ENCODE data around the gene MAPT.
A peak's percentile ranks its signal among the peaks of the same experiment; 100 is the strongest.
"Not testable (repeated sequence)": the region's sequence is repeated elsewhere in the genome, so short reads cannot be mapped to it uniquely, and the experiment has no call there.

The MAPT gene

DNA sequence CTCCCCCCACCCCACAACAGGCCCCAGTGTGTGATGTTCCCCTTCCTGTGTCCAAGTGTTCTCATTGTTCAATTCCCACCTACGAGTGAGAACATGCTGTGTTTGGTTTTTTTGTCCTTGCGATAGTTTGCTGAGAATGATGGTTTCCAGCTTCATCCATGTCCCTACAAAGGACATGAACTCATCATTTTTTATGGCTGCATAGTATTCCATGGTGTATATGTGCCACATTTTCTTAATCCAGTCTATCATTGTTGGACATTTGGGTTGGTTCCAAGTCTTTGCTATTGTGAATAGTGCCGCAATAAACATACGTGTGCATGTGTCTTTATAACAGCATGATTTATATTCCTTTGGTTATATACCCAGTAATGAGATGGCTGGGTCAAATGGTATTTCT, 62.4 kb downstream of the MAPT start:
- DNase-seq, result not testable (repeated sequence)

DNA sequence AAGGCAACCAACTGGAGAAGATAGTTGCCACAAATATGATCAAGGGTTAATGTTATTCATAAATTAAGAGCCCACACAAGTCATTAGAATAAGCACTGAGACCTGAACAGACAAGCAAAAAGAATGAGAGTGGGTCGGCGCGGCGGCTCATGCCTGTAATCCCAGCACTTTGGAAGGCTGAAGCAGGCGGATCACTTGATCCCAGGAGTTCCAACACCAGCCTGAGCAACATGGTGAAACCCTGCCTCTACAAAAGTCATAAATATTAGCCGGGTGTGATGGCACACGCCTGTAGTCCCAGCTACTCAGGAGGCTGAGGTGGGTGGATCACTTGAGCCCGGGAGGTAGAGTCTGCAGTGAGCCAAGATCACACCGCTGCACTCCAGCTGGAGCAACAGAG, 64.0 kb downstream of the MAPT start:
- DNase-seq, result no peak

DNA sequence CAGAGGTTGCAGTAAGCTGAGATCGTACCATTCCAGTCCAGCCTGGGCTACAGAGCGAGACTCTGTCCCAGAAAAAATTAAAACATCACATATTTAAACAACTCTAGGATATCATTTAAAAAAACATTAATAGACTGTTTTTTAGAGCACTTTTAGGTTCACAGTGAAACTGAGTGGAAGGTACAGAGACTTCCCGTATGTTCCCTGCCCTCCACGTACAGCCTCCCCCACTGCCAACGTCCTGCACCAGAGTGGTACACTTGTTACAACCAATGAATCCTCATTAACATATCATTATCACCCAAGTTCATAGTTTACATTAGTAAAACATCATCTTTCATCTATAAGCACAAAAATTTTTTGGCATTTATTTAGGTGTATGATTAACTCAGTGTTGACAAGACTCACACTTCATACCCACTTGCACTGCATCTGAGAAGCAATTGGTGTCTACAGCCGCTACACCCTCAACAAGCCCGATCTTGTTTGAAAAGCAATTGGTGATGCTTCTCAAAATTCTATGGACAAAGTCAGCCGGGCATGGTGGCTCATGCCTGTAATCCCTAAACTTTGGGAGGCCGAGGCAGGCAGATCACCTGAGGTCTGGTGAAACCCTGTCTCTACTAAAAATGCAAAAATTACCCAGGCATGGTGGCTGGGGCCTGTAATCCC, 64.8 kb downstream of the MAPT start:
- no peak for DNase-seq

DNA sequence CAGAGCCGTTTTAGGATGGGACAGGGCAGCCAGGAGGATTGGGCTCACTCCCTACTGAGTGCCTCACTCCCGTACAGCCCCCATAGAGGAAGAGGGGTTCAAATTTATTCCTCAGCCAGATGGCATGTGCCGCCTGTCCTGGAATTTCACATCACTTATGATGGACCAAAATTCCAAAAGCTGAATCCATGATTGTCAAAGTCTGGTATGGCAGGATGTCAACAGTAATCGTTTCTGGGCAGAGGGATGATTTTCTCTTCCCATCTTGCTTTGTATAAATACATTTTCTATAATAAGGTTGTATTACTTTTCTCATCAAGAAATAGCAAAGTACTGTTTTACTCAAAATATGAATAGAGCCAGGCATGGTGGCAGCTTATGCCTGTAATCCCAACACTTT, 66.0 kb downstream of the MAPT start:
- DNase-seq, result no peak

DNA sequence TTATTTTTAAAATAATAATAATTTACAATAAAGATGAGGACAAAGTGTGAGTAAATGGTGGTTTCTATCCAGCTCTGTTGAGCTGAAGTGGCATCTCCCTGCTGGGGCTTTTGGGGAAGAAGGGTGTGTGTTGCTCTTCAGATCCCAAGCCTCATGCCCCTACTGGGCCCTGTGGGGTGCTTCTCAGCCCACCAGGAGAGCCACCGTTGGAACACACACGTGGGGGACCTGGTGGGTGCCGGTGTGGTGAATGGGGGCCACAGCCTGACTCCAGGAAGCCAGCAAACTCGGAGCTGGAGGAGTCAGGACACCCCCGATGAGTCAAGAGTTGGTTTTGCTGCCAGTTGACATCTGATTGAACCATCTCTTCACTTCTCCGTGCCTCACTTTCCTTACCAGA, 66.9 kb downstream of the MAPT start:
- DNase-seq, result no peak

DNA sequence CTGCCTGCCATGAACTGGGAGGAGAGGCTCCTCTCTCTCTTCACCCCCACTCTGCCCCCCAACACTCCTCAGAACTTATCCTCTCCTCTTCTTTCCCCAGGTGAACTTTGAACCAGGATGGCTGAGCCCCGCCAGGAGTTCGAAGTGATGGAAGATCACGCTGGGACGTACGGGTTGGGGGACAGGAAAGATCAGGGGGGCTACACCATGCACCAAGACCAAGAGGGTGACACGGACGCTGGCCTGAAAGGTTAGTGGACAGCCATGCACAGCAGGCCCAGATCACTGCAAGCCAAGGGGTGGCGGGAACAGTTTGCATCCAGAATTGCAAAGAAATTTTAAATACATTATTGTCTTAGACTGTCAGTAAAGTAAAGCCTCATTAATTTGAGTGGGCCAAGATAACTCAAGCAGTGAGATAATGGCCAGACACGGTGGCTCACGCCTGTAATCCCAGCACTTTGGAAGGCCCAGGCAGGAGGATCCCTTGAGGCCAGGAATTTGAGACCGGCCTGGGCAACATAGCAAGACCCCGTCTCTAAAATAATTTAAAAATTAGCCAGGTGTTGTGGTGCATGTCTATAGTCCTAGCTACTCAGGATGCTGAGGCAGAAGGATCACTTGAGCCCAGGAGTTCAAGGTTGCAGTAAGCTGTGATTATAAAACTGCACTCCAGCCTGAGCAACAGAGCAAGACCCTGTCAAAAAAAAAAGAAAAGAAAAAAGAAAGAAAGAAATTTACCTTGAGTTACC, 68.0 kb downstream of the MAPT start:
- DNase-seq, result no peak

DNA sequence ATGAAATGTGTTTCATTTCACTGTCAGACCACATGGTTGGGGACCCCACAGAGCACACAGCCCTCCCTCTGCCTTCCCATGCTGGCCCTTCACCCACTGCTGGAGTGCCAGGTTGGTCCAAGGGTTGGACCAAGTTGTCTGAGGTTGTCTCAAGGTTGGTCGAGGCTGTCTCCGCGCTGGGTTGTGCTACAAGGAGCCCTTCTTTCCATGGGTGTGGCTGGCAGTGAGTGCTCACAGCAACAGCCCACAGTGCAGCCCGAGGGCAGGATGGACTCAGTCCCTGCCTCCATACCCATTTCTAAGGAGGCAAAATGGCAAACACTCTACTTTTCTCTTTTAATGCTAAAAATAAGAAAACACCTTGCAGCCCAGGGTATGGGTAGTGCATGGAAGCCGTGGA, 68.9 kb downstream of the MAPT start:
- DNase-seq, result no peak

DNA sequence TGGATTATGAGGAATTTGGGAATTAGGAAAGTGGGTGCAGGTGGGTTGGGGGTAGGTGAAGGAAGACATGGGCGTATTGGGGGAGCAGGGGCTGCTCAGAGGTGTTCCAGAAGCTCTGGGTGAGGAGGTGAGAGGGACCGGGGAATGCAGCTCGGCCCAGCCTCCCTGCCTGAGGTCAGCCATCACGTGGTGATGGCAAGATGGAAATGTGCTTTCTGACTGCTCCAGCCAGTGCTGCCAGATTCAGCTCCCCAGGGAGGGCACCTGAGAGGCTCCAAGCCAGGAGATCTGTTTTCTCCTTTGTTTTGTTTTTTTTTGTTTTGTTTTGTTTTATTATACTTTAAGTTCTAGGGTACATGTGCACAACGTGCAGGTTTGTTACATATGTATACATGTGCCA, 69.5 kb downstream of the MAPT start:
- DNase-seq, result no peak

DNA sequence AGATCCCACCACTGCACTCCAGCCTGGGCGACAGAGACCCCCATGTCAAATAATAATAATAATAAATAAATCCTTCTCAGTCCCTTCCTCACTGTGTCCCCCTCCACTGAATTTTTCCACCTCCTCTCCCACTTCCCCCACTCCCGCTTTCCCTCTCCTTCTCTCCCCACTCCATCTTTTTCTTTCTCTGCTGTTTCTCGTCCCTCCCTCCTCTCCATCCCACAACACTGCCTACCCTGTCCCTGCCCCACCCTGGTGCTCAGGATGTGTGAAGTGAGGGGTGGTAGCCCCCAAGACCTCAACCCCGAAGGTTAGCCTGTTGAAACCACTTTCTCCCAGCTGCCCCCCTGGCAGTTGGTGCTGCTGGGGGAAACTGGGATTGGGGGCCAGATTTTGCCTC, 70.3 kb downstream of the MAPT start:
- no peak for DNase-seq

DNA sequence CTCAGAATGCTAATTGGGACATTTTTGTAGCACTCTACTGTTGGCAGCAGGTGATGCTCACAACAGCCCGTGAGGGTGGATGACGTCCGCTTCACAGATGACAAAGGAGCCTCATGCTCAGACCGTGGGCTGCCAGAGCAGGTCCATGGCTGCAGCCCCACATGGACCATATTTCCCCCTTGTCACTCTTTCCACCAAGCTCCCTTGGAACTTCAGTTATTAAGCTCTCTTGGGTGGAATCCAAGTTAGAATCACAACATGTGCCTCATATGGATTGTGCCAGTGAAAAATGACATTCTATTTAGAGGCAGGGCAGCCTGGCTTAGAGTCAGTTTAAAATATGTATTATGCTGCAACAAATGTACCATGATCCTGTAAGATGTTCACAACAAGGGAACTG, 71.5 kb downstream of the MAPT start:
- DNase-seq, result no peak

DNA sequence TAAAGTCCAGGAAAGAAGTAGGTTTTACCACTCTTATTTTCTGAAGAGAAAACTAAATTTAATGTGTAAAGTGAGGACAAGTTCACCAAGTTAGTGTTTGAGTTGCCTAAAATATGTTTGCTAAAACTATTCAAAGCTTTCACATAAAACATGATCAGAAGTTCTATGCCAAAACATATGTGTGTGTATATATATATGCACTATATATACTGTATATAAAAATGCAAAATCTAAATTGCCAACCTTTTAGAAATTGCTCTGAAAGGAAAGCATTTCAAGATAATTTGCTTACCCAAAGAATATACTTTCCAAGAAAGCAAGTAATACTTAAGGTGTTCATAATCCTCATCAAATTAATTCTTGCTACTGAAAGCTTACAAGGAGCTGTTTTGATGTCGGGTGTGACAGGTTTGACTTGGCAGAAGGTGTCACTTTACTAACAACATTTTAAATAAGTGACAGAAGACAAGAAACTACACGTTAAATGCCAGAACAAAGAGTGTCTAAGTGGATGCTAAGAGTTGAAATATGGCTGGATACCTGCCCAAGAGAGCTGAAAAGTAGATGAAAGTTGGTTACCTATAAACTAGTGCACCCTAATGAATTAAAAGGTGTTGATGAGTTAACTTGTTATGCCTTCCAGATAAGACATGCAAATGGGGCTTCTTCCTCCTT, 72.4 kb downstream of the MAPT start:
- DNase-seq, result no peak

DNA sequence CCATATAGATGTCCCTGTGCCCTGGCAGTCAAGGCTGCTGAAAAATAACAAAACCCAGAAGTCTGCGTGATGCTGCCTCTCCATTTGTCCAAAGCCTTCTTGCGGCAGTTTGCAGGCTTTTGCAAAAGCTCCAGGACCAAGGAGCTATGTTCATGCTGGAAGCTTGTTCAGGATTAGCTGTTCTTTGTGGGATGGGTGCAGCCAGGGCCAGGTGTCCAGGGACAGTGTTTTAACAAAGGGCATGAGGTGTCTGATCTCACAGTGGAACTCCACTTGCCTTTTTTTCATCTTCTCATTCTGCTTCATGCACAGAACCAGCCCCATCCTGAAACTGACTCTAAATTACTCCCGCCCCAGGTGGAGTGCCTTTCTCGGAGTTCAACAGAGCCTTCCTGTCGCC, 73.0 kb downstream of the MAPT start:
- no peak for DNase-seq

DNA sequence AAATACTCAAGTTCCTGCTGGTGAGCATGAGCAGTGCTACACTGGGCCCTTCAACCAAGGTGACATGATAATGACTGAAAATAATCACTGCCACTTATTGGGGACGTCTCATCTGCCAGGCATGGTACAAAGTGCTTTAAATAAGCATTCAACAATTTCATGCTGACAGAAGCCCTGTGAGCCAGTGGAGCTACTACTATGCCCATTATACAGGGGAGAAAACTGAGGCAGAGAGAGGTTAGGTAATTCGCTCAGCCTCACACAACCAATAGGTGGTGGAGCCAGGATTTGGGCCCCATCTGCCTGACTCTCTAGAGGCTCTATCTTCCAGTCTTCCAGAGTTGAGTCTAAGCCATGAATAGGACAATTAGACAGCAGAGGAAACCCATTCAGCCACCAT, 74.4 kb downstream of the MAPT start:
- DNase-seq, result no peak

DNA sequence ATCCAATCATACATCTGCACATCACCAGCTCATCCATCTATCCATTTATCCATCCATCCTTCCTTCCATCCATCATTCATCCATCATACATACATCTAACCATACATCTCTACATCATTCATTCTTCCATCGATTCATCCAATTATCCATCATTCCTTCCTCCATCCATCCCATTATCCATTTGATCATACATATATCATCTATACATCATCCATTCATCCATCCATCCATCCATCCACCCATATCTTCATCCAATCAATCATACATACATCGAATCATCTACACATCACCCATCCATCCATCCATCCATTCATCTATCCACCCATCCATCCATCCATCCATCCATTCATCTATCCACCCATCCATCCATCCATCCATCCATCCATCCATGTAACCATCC, 75.4 kb downstream of the MAPT start:
- DNase-seq, result no peak

DNA sequence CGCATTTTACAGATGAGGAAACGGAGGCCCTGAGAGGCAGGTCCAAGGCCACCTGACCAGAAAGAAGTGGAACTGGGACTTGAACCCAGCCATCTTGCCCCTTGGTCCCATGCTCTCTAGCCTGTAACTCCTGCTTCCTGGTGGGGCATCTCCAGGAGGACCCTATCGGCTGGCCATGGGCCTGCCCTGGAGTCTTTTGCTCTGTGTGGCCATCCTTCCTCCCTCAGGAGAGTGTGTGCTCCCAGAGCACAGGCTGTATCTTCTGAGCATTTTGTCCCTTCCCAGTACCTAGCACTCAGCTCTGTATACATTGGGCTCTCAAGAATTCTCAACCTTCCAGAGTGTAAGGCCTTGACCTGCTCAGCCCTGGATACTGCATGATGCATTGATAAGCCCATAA, 76.3 kb downstream of the MAPT start:
- DNase-seq, result no peak

DNA sequence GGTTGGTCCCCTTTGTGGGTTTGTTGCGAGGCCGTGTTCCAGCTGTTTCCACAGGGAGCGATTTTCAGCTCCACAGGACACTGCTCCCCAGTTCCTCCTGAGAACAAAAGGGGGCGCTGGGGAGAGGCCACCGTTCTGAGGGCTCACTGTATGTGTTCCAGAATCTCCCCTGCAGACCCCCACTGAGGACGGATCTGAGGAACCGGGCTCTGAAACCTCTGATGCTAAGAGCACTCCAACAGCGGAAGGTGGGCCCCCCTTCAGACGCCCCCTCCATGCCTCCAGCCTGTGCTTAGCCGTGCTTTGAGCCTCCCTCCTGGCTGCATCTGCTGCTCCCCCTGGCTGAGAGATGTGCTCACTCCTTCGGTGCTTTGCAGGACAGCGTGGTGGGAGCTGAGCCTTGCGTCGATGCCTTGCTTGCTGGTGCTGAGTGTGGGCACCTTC, 77.4 kb downstream of the MAPT start:
- no peak for DNase-seq

DNA sequence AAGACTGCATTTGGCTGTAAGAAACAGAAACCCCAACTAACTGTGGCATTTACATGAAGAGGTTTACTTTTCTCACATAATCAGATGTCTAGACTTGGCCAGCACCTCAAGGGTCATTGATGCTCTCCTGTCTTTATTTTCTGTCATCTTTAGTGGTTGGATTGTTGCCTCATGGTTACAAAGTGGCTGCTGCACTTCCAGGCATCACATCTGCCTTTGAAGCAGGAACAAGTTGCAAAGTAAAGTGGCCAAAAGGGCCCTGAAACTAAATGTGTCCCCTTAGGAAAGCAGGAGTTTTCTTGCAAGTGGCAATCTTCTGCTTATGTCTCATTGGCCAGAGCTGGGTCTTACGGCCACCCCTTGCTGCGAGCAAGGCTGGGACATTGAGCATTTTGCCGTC, 78.2 kb downstream of the MAPT start:
- no peak for DNase-seq

DNA sequence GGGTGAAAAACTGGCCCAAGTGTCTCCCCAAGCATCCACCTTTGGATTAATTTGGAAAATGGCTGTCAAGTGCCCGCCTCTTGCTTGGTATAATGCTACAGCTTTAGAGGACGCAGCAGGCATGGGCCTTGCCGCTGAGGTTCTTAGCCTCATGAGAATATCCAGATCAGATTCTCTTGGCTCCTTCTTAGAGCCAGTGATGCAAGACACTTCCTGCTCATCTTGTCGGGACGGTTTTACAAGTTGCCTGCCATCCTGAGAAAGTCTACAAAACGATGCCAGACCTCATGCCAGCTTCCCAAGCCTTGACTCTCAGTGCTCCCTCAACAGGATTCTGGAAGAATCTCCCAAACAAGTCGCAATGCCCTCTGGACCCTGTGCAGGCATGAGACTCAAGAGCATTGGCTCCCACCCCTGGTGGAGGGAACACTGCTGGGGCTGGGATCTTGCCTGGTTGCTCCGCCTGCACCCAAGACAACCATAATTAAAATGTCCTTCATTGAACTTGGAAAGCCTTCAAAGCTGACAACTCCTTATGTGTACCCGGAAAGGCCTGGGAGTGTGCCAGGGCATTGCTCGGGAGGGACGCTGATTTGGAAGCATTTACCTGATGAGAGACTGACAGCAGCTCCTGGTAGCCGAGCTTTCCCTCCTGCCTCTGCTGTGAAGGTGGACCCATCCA, 78.9 kb downstream of the MAPT start:
- peak; percentile 26 for DNase-seq

DNA sequence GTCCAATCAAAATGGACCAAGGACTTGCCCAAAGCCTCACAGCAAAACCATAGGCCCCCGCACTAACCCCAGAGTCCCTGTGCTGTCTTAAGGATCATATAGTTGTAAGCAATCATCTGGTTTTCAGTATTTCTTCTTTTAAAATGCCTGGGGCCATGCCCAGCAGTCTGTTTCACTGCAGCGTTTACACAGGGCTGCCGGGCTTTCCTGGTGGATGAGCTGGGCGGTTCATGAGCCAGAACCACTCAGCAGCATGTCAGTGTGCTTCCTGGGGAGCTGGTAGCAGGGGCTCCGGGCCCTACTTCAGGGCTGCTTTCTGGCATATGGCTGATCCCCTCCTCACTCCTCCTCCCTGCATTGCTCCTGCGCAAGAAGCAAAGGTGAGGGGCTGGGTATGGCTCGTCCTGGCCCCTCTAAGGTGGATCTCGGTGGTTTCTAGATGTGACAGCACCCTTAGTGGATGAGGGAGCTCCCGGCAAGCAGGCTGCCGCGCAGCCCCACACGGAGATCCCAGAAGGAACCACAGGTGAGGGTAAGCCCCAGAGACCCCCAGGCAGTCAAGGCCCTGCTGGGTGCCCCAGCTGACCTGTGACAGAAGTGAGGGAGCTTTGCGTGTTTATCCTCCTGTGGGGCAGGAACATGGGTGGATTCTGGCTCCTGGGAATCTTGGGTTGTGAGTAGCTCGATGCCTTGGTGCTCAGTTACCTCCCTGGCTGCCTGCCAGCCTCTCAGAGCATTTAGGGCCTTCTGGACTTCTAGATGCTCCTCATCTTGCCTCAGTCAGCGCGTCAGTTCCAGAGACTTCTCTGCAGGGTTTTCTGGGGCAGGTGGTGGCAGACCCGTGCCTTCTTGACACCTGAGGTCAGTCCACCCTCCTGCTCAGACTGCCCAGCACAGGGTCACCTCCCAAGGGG, 79.8 kb downstream of the MAPT start:
- peak; percentile 52 for DNase-seq

DNA sequence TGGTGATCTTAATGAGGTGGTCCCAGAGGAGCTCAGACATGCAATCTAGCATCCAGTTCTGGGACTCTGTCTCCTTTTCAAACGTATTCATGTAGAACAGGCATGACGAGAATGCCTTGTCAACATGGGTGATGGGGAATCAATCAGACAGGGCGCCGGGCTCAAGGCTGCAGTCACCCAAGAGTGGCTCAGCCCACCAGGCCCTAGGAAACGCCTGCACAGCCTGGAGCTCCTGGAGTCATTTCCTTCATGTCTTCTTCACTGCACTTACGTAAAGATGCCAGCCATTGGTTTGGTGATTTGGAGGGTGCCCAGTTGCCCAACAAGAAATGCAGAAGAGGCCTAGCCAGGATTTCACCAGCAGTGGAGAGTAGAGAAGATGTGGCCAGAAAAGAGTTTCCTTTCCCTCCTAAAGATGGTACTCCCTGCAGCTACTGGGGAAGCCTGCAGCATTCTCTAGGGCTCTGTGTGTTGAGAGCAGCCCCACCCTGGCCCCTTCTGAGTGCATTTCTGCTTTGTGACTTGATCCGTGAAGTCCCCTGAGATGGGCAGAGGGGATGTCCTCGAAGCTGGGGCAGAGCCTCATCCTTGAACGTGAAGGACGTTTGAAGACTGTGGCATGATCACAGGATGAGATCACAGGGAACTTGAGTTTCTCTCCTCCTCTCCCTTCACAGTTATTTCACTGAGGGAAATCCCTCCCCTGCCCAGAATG, 80.7 kb downstream of the MAPT start:
- no peak for DNase-seq

DNA sequence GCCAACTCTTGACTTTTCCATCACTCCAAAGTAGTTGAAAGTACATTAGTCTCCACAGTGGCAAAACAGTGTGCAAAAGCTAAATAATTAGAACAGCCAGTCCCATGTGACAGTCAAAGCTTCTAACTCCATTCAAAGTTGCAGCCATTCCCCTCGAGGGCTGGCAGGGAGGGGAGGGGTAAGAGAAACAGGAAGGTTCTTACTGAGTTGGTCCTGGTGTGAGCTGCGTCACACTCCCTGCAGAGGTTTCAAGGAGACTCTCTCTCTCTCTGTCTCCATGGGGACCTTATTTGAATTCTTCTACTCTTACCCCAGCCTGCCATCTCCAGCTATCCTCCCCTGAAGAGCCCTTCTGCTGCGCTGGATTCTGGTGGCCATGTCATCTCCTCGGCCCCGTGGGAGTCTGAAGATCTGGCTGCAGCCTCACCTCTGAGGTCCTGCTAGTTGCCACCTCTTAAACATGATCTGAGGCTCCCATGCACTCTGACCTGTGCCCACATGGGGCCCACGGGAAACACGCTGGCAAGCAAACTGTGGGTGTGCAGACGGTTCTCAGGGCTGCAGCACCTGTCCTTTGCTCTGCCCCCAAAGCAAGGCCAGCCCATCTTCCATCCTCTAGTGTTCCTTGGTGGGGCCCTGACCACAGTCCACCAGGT, 81.4 kb downstream of the MAPT start:
- no peak for DNase-seq

Data from NCI-H69 (cell line).